NT2/D1 (cell line): ENCODE data around the gene ELANE.

Experiments
- SUZ12 ChIP-seq: IDR thresholded peaks from 2 replicates; pipeline ENCODE4 v1.6.1; 2011; ENCODE audit not compliant: insufficient read length, insufficient read depth; ENCODE audit errors: extremely low read depth
- YY1 ChIP-seq: IDR thresholded peaks from 2 replicates; pipeline ENCODE4 v1.6.1; 2011; ENCODE audit not compliant: insufficient read length, insufficient read depth
- ZNF274 ChIP-seq: IDR thresholded peaks from 2 replicates; pipeline ENCODE4 v1.6.1; 2011; ENCODE audit warnings: mild to moderate bottlenecking, low read depth, low read length

GRCh38 chr19:872266-872951 is 20.3 kb downstream of the ELANE start:
- no peak for TF ChIP-seq SUZ12
- no peak for TF ChIP-seq ZNF274
- no peak for TF ChIP-seq YY1
